Keratinocyte (primary cell): Measurements from ENCODE around the gene ASTN2.

Experiments used
- EZH2 ChIP-seq: IDR thresholded peaks from one replicate; pipeline ENCODE4 v1.6.1; 2012; ENCODE audit warnings: inconsistent platforms, mild to moderate bottlenecking, low read length, moderate library complexity
- TF ChIP-seq, protein P1 (sequence below), 3 experiments: IDR thresholded peaks in 1 of 3; conservative IDR thresholded peaks in 1 of 3; optimal IDR thresholded peaks in 1 of 3; 2 replicates in 2 of 3; 3 replicates in 1 of 3; pipeline versions ENCODE3 to v1.5.1; 2011; ENCODE audit warnings: low read length in 3 of 3, mild to moderate bottlenecking in 3 of 3, moderate library complexity in 2 of 3, control low read depth in 1 of 3, inconsistent platforms in 1 of 3; ENCODE audit not compliant: insufficient read depth in 2 of 3; ENCODE audit errors: extremely low read depth in 1 of 3

GRCh38 chr9:116564266-116564793 is 850.5 kb downstream of the ASTN2 start:
- TF ChIP-seq, protein P1, sequence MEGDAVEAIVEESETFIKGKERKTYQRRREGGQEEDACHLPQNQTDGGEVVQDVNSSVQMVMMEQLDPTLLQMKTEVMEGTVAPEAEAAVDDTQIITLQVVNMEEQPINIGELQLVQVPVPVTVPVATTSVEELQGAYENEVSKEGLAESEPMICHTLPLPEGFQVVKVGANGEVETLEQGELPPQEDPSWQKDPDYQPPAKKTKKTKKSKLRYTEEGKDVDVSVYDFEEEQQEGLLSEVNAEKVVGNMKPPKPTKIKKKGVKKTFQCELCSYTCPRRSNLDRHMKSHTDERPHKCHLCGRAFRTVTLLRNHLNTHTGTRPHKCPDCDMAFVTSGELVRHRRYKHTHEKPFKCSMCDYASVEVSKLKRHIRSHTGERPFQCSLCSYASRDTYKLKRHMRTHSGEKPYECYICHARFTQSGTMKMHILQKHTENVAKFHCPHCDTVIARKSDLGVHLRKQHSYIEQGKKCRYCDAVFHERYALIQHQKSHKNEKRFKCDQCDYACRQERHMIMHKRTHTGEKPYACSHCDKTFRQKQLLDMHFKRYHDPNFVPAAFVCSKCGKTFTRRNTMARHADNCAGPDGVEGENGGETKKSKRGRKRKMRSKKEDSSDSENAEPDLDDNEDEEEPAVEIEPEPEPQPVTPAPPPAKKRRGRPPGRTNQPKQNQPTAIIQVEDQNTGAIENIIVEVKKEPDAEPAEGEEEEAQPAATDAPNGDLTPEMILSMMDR (optimal IDR thresholded peaks at IDR 0.05 in 1 of 3, IDR thresholded peaks at IDR 0.05 in 1 of 3, conservative IDR thresholded peaks at IDR 0.05 in 1 of 3; ENCODE audit: extremely low read depth in 1 of 3, insufficient read depth in 2 of 3, low read length in 3 of 3): no peak
- TF ChIP-seq EZH2: no peak
